K562 (cell line): ENCODE measurements around the gene SH3BP5. TPM values are rescaled to one million over a fixed set of nuclear protein-coding genes. Genes with fewer than 3 reads are reported as not detected.

Experiments used
- ATF3 ChIP-seq, 2 experiments: fragments of 450-650 bp in 1 of 2; sonication (generic) in 1 of 2; formaldehyde crosslinking in 1 of 2; IDR thresholded peaks in 1 of 2; conservative IDR thresholded peaks in 1 of 2; 2 replicates each; pipeline versions ENCODE4 v1.6.1 to v1.8.1; 2016 to 2023; ENCODE audit warnings: mild to moderate bottlenecking in 2 of 2, moderate library complexity in 2 of 2, inconsistent platforms in 1 of 2, missing genetic modification reagents in 1 of 2
- CHCHD3 ChIP-seq: fragments of 250-450 bp; sonication (Bioruptor Pico); IDR thresholded peaks from 2 replicates; pipeline ENCODE4 v2.1.2; 2022; ENCODE audit warnings: mild to moderate bottlenecking
- ELF1 ChIP-seq: fragments of 200-800 bp; sonication (Bioruptor generic); IDR thresholded peaks from 2 replicates; pipeline ENCODE4 v1.6.1; 2016; ENCODE audit warnings: missing genetic modification characterization, missing compliant biosample characterization
- NFYB ChIP-seq: IDR thresholded peaks from 2 replicates; pipeline ENCODE4 v1.6.1; 2011; ENCODE audit warnings: mild to moderate bottlenecking, moderate library complexity; ENCODE audit not compliant: insufficient read length; ENCODE audit errors: extremely low read depth
- POLR2A ChIP-seq: fragments of 450-650 bp; conservative IDR thresholded peaks from 2 replicates; pipeline ENCODE4 v1.6.1; 2016
- RAD51 ChIP-seq: fragments of 450-650 bp; IDR thresholded peaks from 2 replicates; pipeline ENCODE4 v1.7.1; 2016; ENCODE audit warnings: low read depth, mild to moderate bottlenecking, borderline replicate concordance
- RBM15 ChIP-seq: fragments of 200-400 bp; formaldehyde crosslinking; IDR thresholded peaks from 2 replicates; pipeline ENCODE4 v1.6.1; 2018; ENCODE audit warnings: mild to moderate bottlenecking, low read length, moderate library complexity; ENCODE audit not compliant: insufficient read depth
- U2AF1 ChIP-seq: fragments of 200-400 bp; formaldehyde crosslinking; optimal IDR thresholded peaks from 2 replicates; pipeline ENCODE3; 2017; ENCODE audit warnings: mild to moderate bottlenecking, low read depth, low read length, moderate library complexity
- ZNF695 ChIP-seq: fragments of 450-650 bp; formaldehyde crosslinking; IDR thresholded peaks from 2 replicates; pipeline ENCODE4 v1.4.0; 2020; ENCODE audit warnings: mild to moderate bottlenecking, moderate library complexity
- polyA plus RNA-seq, 8 experiments: library from polyadenylated mRNA; depleted of rRNA in 4 of 8; stranded (reverse) in 5 of 8; unstranded in 3 of 8; fragments of >200 nt; fragmentation: Nextera tagmentation in 2 of 8; fragmentation: Illumina TruSeq in 1 of 8; extraction: Ambion mirVana in 2 of 8; extraction: Trizol in 1 of 8; gene quantifications; 2 replicates each; pipeline versions ENCODE4 v1.2.1 to v1.2.3, GENCODE V29; 2011 to 2014; ENCODE audit warnings: inconsistent platforms in 1 of 8, missing spikeins in 1 of 8
- total RNA-seq, 7 experiments: library from RNA; depleted of rRNA in 6 of 7; stranded (reverse); fragments of >200 nt in 6 of 7; fragmentation: Illumina TruSeq in 2 of 7; extraction: Trizol in 2 of 7; gene quantifications; 2 replicates each; pipeline versions ENCODE4 v1.2.1 to v1.2.3, GENCODE V29; 2011 to 2021; ENCODE audit warnings: low replicate concordance in 1 of 7
- TF ChIP-seq, protein P1 (sequence below): fragments of 450-650 bp; IDR thresholded peaks from 2 replicates; pipeline ENCODE4 v1.6.1; 2017; ENCODE audit warnings: antibody characterized with exemption, mild to moderate bottlenecking
- TF ChIP-seq, protein P2 (sequence below): fragments of 450-650 bp; IDR thresholded peaks from 2 replicates; pipeline ENCODE4 v1.6.1; 2018; ENCODE audit warnings: mild to moderate bottlenecking, low read depth; ENCODE audit not compliant: partially characterized antibody
- TF ChIP-seq, protein P3 (sequence below): fragments of 450-650 bp; formaldehyde crosslinking; IDR thresholded peaks from 2 replicates; pipeline ENCODE4 v1.4.0; 2022; ENCODE audit warnings: missing genetic modification characterization

The SH3BP5 gene
- total and polyA plus RNA-seq, 9 of the 15 experiments (the other 6 are each of a cell fraction or from before 2014, with no cell fraction given) = 2.9 to 29.0 (median 14.9) TPM

DNA sequence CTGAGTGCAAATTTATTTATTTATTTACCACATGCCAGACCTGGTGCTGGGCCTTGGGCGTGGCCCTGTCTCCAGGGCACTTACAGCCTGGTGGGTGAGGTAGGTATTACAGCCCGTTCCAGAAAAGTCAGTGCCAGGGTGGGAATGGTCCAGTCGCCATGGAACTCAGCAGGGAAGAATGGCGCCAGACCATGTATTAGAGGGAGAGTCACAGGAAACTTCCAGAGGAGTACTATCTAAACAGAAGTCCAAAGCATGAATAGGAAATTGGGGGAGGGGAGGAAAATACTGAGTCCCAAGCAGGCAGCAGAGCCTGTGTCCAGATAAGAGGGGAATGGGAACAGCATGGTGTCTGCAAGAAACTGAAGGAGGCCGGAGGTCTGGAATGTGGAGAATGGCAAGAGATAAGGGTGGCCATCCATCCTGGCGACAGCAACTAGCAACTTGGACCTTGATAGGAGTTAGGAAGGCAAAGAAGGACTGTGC, 27.0 kb downstream of the SH3BP5 start (continued):
- TF ChIP-seq, protein P1, sequence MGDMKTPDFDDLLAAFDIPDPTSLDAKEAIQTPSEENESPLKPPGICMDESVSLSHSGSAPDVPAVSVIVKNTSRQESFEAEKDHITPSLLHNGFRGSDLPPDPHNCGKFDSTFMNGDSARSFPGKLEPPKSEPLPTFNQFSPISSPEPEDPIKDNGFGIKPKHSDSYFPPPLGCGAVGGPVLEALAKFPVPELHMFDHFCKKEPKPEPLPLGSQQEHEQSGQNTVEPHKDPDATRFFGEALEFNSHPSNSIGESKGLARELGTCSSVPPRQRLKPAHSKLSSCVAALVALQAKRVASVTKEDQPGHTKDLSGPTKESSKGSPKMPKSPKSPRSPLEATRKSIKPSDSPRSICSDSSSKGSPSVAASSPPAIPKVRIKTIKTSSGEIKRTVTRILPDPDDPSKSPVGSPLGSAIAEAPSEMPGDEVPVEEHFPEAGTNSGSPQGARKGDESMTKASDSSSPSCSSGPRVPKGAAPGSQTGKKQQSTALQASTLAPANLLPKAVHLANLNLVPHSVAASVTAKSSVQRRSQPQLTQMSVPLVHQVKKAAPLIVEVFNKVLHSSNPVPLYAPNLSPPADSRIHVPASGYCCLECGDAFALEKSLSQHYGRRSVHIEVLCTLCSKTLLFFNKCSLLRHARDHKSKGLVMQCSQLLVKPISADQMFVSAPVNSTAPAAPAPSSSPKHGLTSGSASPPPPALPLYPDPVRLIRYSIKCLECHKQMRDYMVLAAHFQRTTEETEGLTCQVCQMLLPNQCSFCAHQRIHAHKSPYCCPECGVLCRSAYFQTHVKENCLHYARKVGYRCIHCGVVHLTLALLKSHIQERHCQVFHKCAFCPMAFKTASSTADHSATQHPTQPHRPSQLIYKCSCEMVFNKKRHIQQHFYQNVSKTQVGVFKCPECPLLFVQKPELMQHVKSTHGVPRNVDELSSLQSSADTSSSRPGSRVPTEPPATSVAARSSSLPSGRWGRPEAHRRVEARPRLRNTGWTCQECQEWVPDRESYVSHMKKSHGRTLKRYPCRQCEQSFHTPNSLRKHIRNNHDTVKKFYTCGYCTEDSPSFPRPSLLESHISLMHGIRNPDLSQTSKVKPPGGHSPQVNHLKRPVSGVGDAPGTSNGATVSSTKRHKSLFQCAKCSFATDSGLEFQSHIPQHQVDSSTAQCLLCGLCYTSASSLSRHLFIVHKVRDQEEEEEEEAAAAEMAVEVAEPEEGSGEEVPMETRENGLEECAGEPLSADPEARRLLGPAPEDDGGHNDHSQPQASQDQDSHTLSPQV = peak; percentile 89
- no peak for TF ChIP-seq NFYB
- TF ChIP-seq, protein P2, sequence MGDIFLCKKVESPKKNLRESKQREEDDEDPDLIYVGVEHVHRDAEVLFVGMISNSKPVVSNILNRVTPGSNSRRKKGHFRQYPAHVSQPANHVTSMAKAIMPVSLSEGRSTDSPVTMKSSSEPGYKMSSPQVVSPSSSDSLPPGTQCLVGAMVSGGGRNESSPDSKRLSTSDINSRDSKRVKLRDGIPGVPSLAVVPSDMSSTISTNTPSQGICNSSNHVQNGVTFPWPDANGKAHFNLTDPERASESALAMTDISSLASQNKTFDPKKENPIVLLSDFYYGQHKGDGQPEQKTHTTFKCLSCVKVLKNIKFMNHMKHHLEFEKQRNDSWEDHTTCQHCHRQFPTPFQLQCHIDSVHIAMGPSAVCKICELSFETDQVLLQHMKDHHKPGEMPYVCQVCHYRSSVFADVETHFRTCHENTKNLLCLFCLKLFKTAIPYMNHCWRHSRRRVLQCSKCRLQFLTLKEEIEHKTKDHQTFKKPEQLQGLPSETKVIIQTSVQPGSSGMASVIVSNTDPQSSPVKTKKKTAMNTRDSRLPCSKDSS = no peak
- no peak for TF ChIP-seq ELF1
- no peak for TF ChIP-seq CHCHD3 (CRISPR knock-in tag)
- no peak for TF ChIP-seq ZNF695 (CRISPR knock-in tag)
- TF ChIP-seq, protein P3, sequence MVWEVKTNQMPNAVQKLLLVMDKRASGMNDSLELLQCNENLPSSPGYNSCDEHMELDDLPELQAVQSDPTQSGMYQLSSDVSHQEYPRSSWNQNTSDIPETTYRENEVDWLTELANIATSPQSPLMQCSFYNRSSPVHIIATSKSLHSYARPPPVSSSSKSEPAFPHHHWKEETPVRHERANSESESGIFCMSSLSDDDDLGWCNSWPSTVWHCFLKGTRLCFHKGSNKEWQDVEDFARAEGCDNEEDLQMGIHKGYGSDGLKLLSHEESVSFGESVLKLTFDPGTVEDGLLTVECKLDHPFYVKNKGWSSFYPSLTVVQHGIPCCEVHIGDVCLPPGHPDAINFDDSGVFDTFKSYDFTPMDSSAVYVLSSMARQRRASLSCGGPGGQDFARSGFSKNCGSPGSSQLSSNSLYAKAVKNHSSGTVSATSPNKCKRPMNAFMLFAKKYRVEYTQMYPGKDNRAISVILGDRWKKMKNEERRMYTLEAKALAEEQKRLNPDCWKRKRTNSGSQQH (CRISPR knock-in tag) = peak; percentile 60
- no peak for TF ChIP-seq RBM15
- TF ChIP-seq POLR2A = no peak
- TF ChIP-seq RAD51 = no peak; the same call in 1 of the 2 replicates
- TF ChIP-seq ATF3 (IDR thresholded peaks at IDR 0.05) = no peak
- TF ChIP-seq ATF3 (CRISPR knock-in tag; conservative IDR thresholded peaks at IDR 0.05) = 0 out of 2 replicates have a peak, but pooled peaks have one; percentile 25
- no peak for TF ChIP-seq U2AF1
